ENCODE results near the gene C1orf21.
A peak's percentile ranks its signal among the peaks of the same experiment; 100 is the strongest.
"Not testable (repeated sequence)": the region's sequence is repeated elsewhere in the genome, so short reads cannot be mapped to it uniquely, and the experiment has no call there.

C1orf21 gene

GRCh38 chr1:184608581-184608980 is 221.8 kb downstream of the C1orf21 start:
- DNase-seq: no peak

- no peak for DNase-seq
These were observed 222.2 kb downstream of the C1orf21 start for GRCh38 chr1:184608990-184609389.

- no peak for DNase-seq
These were observed 224.2 kb downstream of the C1orf21 start for GRCh38 chr1:184610876-184611595.

GRCh38 chr1:184612229-184612628 is 225.4 kb downstream of the C1orf21 start:
- DNase-seq: not testable (repeated sequence)

- no peak for DNase-seq
These were observed 227.8 kb downstream of the C1orf21 start for GRCh38 chr1:184614667-184615066.

- DNase-seq: no peak
These were observed 228.5 kb downstream of the C1orf21 start for GRCh38 chr1:184615301-184615700.

GRCh38 chr1:184616504-184616903 is 229.7 kb downstream of the C1orf21 start:
- DNase-seq: no peak

GRCh38 chr1:184617433-184618029 is 230.7 kb downstream of the C1orf21 start:
- DNase-seq: no peak

- DNase-seq: no peak
These were observed 232.0 kb downstream of the C1orf21 start for GRCh38 chr1:184618851-184619250.

GRCh38 chr1:184620469-184620868 is 233.6 kb downstream of the C1orf21 start:
- no peak for DNase-seq

GRCh38 chr1:184621260-184621659 is 234.4 kb downstream of the C1orf21 start:
- no peak for DNase-seq

- DNase-seq: peak; percentile 61
These were observed 235.5 kb downstream of the C1orf21 start for GRCh38 chr1:184622136-184622823.

GRCh38 chr1:184623404-184623803 is 236.6 kb downstream of the C1orf21 start:
- DNase-seq: no peak

- DNase-seq: peak; percentile 73
These were observed 237.2 kb downstream of the C1orf21 start for GRCh38 chr1:184624051-184624450.

GRCh38 chr1:184624626-184625025 is 237.8 kb downstream of the C1orf21 start:
- DNase-seq: peak; percentile 18

- no peak for DNase-seq
These were observed 238.4 kb downstream of the C1orf21 start for GRCh38 chr1:184625271-184625670.

GRCh38 chr1:184626076-184627006 is 239.5 kb downstream of the C1orf21 start:
- DNase-seq: no peak

GRCh38 chr1:184627007-184627341 is 240.1 kb downstream of the C1orf21 start:
- DNase-seq: no peak

- DNase-seq: no peak
These were observed 242.4 kb downstream of the C1orf21 start for GRCh38 chr1:184629266-184629665.

GRCh38 chr1:184630679-184631060 is 243.8 kb downstream of the C1orf21 start:
- DNase-seq: no peak

- DNase-seq: no peak
These were observed 245.8 kb downstream of the C1orf21 start for GRCh38 chr1:184632415-184633175.

- DNase-seq: no peak
These were observed 247.0 kb downstream of the C1orf21 start for GRCh38 chr1:184633785-184634184.
